GM23248 (cell line): Measurements from ENCODE around the gene EDDM13. TPM values are rescaled to one million over a fixed set of nuclear protein-coding genes. Genes with fewer than 3 reads are reported as not detected.
"Not testable (repeated sequence)": the region's sequence is repeated elsewhere in the genome, so short reads cannot be mapped to it uniquely, and the experiment has no call there.

Source experiments
- DNase-seq: peaks from one replicate; pipeline ENCODE4 v3.0.0-alpha.2; 2015
- H2AFZ ChIP-seq: fragments of 200-600 bp; sonication (generic); 2 replicates; pipeline ENCODE4 v1.6.1; 2016; ENCODE audit warnings: antibody characterized with exemption
- H3F3A ChIP-seq: fragments of 200-600 bp; sonication (generic); 2 replicates; pipeline ENCODE4 v1.6.1; 2016; ENCODE audit warnings: mild to moderate bottlenecking, antibody characterized with exemption, mixed run types; ENCODE audit not compliant: insufficient read depth
- H3K27ac ChIP-seq: fragments of 200-600 bp; sonication (generic); 2 replicates; pipeline ENCODE4 v1.5.1; 2016; ENCODE audit warnings: mild to moderate bottlenecking
- H3K27me3 ChIP-seq: fragments of 200-600 bp; sonication (generic); replicated peaks from 2 replicates; pipeline ENCODE4 v1.6.1; 2016; ENCODE audit warnings: mild to moderate bottlenecking; ENCODE audit not compliant: insufficient read depth
- H3K36me3 ChIP-seq: fragments of 200-600 bp; sonication (generic); 2 replicates; pipeline ENCODE4 v1.6.1; 2016; ENCODE audit warnings: low read depth, mild to moderate bottlenecking
- H3K4me1 ChIP-seq: fragments of 200-600 bp; sonication (generic); 2 replicates; pipeline ENCODE4 v1.6.1; 2016; ENCODE audit warnings: mild to moderate bottlenecking; ENCODE audit not compliant: insufficient read depth
- H3K4me2 ChIP-seq: fragments of 200-600 bp; sonication (generic); one replicate; pipeline ENCODE4 v1.6.1; 2016; ENCODE audit warnings: mild to moderate bottlenecking; ENCODE audit not compliant: unreplicated experiment
- H3K4me3 ChIP-seq: fragments of 200-600 bp; sonication (generic); 2 replicates; pipeline ENCODE4 v1.5.1; 2016; ENCODE audit warnings: mild to moderate bottlenecking
- H3K79me2 ChIP-seq: fragments of 200-600 bp; sonication (generic); 2 replicates; pipeline ENCODE4 v1.6.1; 2016; ENCODE audit warnings: mild to moderate bottlenecking; ENCODE audit not compliant: insufficient read depth
- H3K9ac ChIP-seq: fragments of 200-600 bp; sonication (generic); 2 replicates; pipeline ENCODE4 v1.6.1; 2016; ENCODE audit warnings: mild to moderate bottlenecking
- H3K9me2 ChIP-seq: fragments of 200-600 bp; sonication (generic); 2 replicates; pipeline ENCODE4 v1.6.1; 2016; ENCODE audit warnings: mixed run types, mild to moderate bottlenecking, moderate library complexity; ENCODE audit not compliant: insufficient read depth
- H3K9me3 ChIP-seq: fragments of 200-600 bp; sonication (generic); one replicate; pipeline ENCODE4 v1.6.1; 2017; ENCODE audit warnings: low read depth
- H4K20me1 ChIP-seq: fragments of 200-600 bp; sonication (generic); 2 replicates; pipeline ENCODE4 v1.6.0; 2016; ENCODE audit not compliant: insufficient read depth
- EZH2 ChIP-seq: fragments of 200-600 bp; sonication (generic); IDR thresholded peaks from 2 replicates; pipeline ENCODE4 v1.6.1; 2018; ENCODE audit warnings: antibody characterized with exemption, mild to moderate bottlenecking; ENCODE audit not compliant: insufficient read depth, poor library complexity, severe bottlenecking
- EZH2phosphoT487 ChIP-seq: fragments of 200-600 bp; sonication (generic); IDR thresholded peaks from 2 replicates; pipeline ENCODE4 v1.6.1; 2018; ENCODE audit warnings: antibody characterized with exemption, moderate library complexity, mild to moderate bottlenecking, low read depth; ENCODE audit not compliant: insufficient read depth
- WGBS, 2 experiments: methylation state at CpG; one replicate each; pipeline ENCODE4 v1.1.6; 2015 to 2017; ENCODE audit warnings: low lambda C conversion rate in 2 of 2, low coverage in 1 of 2; ENCODE audit errors: missing lambda C conversion rate in 2 of 2; 5-methylcytosine and 5-hydroxymethylcytosine counted together
- in situ Hi-C: fragments of 300-500 bp; cut with MboI; formaldehyde crosslinking; loops from 2 replicates; pipeline ENCODE4 v1.15.0; 2020
- polyA plus RNA-seq: library from polyadenylated mRNA; unstranded; fragments of >200 nt; fragmentation: Nextera tagmentation; extraction: Ambion mirVana; gene quantifications from 2 replicates; pipeline ENCODE4 v1.2.1, GENCODE V29; 2016
- total RNA-seq: library from RNA; depleted of rRNA; stranded (reverse); fragments of >200 nt; shearing (Covaris generic); gene quantifications from 2 replicates; pipeline ENCODE4 v1.2.3, GENCODE V29; 2014

EDDM13 gene
- total and polyA plus RNA-seq, 2 experiments from 2014 or later: not detected

DNA sequence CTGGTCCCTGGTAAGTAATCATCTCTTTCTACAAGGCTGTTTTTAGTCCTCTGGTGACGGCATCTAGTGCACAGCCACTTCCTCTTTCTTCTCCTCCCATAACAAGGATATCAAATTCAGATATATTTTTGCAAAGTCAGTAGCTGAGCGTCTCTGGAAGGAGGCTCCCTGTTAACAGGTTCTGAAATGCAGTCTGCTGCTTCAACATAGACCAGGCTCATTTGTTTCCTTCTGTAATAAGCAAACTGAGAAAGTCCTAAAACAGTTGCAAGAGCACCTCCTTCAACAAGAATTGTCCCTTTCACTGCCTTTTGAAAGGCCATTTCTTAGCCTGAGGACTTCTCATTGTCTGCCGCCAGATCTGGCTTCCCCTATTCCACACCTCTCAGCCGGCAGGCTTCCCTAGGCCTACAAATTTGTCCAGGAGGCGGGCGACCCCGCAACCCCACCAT is 49.5 kb downstream of the EDDM13 start:
- Histone ChIP-seq H2AFZ (0 out of 2 replicates have a peak overlapping the region, but pooled peaks have one; percentile 14), H3K4me2 (no peak overlapping the region), H3K27ac (no peak overlapping the region), H3K9me3 (no peaks in the 10 kb centered on the region), H4K20me1 (no peaks in the 10 kb centered on the region), H3K27me3 (no peaks in the 10 kb centered on the region), H3K9ac (no peak overlapping the region), H3K9me2 (no peaks in the 10 kb centered on the region), H3F3A (no peaks in the 10 kb centered on the region), H3K4me1 (no peaks in the 10 kb centered on the region), H3K4me3 (no peak overlapping the region), H3K36me3 (no peaks in the 10 kb centered on the region), H3K79me2 (no peaks in the 10 kb centered on the region)
- 53 to 55% methylated on average over 7 of the region's 7 CpGs for WGBS, 2 experiments
- TF ChIP-seq EZH2phosphoT487: no peak
- TF ChIP-seq EZH2: no peak
- in situ Hi-C loops: loop anchor here (10.0 kb wide), 1 partner anchor 247 kb away; no protein-coding TSS in a partner anchor
- no peak for DNase-seq

DNA sequence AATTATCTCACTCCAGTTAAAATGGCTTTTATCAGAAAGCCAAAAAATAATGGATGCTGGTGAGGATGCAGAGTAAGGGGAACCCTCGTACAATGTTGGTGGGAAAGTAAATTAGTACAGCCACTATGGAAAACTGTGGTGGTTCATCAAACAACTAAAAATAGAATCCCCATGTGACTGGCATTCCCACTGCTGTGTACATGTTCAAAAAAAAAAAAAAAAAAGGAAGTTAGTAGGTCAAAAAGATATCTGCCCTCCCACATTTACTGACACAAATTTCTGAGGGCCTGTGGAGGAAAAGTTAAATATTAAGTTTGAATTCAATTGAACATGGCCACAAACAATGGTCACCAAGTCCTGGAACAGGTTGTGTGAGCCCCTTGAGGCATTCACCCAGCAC is 51.9 kb downstream of the EDDM13 start:
- TF ChIP-seq EZH2: no peak
- Histone ChIP-seq H3K4me2 (no peak overlapping the region), H4K20me1 (no peaks in the 10 kb centered on the region), H3K27ac (no peak overlapping the region), H3F3A (no peaks in the 10 kb centered on the region), H3K9me2 (no peaks in the 10 kb centered on the region), H3K79me2 (no peaks in the 10 kb centered on the region), H2AFZ (no peak overlapping the region), H3K4me3 (no peak overlapping the region), H3K9ac (no peak overlapping the region), H3K27me3 (no peaks in the 10 kb centered on the region), H3K9me3 (no peaks in the 10 kb centered on the region), H3K4me1 (no peaks in the 10 kb centered on the region), H3K36me3 (no peaks in the 10 kb centered on the region)
- 17 to 20% methylated on average over 1 of the region's 1 CpG for WGBS, 2 experiments
- DNase-seq: no peak
- in situ Hi-C loops: loop anchor here (10.0 kb wide), 1 partner anchor 250 kb away; no protein-coding TSS in a partner anchor

DNA sequence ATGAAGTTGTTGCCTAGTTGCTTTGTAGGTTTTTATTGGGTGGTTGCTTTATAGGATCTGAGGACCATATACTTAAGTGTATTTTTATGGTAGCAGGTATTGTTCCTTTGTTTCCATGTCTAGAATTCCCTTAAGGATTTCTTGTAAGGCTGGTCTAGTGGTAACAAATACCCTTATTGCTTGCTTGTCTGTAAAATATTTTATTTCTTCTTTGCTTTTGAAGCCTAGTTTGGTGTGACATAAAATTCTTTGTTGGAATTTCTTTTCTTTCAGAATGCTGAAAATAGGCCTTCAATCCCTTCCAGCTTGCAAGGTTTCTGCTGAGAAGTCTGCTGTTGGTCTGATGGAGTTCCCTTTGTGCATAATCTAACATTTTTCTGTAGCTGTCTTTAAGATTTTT is 60.1 kb downstream of the EDDM13 start:
- in situ Hi-C loops: no loop called here
- Histone ChIP-seq H3K4me2 (no peak overlapping the region), H3F3A (no peaks in the 10 kb centered on the region), H3K9me2 (no peaks in the 10 kb centered on the region), H3K9me3 (no peaks in the 10 kb centered on the region), H4K20me1 (no peaks in the 10 kb centered on the region), H3K9ac (no peak overlapping the region), H3K36me3 (no peaks in the 10 kb centered on the region), H3K4me3 (no peak overlapping the region), H3K79me2 (no peaks in the 10 kb centered on the region), H3K27ac (no peak overlapping the region), H2AFZ (no peak overlapping the region), H3K27me3 (no peaks in the 10 kb centered on the region), H3K4me1 (no peaks in the 10 kb centered on the region)
- no peak for DNase-seq
- TF ChIP-seq EZH2: no peak
- no peak for TF ChIP-seq EZH2phosphoT487

DNA sequence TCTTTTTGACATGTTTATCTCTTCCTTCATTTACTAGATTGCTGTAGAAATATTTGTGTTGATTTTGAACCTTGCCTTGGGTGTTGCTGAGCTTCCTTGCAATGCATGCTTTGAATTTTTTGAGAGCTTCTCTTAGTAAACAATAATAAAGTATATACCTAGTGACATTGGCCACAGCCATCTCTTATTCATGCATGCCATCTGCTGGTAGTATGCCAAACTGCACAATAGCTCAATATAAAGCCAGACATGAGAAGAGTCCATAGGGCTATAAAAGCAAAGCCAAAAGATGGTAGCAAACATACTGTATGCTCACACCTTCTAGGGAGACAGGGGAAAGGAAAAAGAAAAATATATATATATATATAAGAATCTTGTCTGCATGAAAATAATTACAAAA is 61.0 kb downstream of the EDDM13 start:
- no peaks in the 10 kb centered on the region for H3K9me3 ChIP-seq
- peak; percentile 75 for DNase-seq
- no peaks in the 10 kb centered on the region for H3F3A ChIP-seq
- no peaks in the 10 kb centered on the region for H3K36me3 ChIP-seq
- H3K9ac ChIP-seq: no peak overlapping the region
- no peaks in the 10 kb centered on the region for H3K79me2 ChIP-seq
- H3K27me3 ChIP-seq: no peaks in the 10 kb centered on the region
- no peak for TF ChIP-seq EZH2phosphoT487
- no peak overlapping the region for H2AFZ ChIP-seq
- no peaks in the 10 kb centered on the region for H3K4me1 ChIP-seq
- in situ Hi-C loops: no loop called here
- no peaks in the 10 kb centered on the region for H4K20me1 ChIP-seq
- H3K27ac ChIP-seq: no peak overlapping the region
- no peaks in the 10 kb centered on the region for H3K9me2 ChIP-seq
- H3K4me2 ChIP-seq: no peak overlapping the region
- H3K4me3 ChIP-seq: no peak overlapping the region

DNA sequence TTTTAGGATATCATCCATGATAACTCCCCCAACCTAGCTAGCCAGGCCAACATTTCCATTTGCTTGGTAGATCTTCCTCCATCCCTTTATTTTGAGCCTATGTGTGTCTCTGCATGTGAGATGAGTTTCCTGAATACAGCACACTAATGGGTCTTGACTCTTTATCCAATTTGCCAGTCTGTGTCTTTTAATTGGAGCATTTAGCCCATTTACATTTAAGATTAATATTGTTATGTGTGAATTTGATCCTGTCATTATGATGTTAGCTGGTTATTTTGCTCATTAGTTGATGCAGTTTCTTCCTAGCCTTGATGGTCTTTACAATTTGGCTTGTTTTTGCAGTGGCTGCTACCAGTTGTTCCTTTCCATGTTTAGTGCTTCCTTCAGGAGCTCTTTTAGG is 62.8 kb downstream of the EDDM13 start:
- H3K79me2 ChIP-seq, H3K9ac ChIP-seq, H3K27me3 ChIP-seq, H3K4me1 ChIP-seq, H3K27ac ChIP-seq, DNase-seq, H3K4me3 ChIP-seq, H2AFZ ChIP-seq, H3K9me2 ChIP-seq, in situ Hi-C loops, H3F3A ChIP-seq, H3K9me3 ChIP-seq, H3K36me3 ChIP-seq, H4K20me1 ChIP-seq, H3K4me2 ChIP-seq: not testable (repeated sequence)

DNA sequence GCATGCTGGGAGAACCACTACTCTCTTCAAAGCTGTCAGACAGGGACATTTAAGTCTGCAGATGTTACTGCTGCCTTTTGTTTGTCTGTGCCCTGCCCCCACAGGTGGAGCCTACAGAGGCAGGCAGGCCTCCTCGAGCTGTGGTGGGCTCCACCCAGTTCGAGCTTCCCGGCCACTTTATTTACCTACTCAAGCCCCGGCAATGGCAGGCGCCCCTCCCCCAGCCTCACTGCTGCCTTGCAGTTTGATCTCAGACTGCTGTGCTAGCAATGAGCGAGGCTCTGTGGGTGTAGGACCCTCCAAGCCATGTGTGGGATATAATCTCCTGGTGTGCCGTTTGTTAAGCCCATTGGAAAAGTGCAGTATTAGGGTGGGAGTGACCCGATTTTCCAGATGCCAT is 64.5 kb downstream of the EDDM13 start:
- H3K9ac ChIP-seq, H3K9me2 ChIP-seq, H3K27me3 ChIP-seq, DNase-seq, H3K4me3 ChIP-seq, H3K27ac ChIP-seq, H3K4me2 ChIP-seq, H2AFZ ChIP-seq, H3F3A ChIP-seq, H4K20me1 ChIP-seq, in situ Hi-C loops, H3K36me3 ChIP-seq, H3K4me1 ChIP-seq, H3K9me3 ChIP-seq, H3K79me2 ChIP-seq: not testable (repeated sequence)
- WGBS, 2 experiments: 48 to 50% methylated on average over 7 to 8 of the region's 8 CpGs

GRCh38 chr19:56339031-56339430 is 66.5 kb downstream of the EDDM13 start:
- in situ Hi-C loops, H3K9me3 ChIP-seq, H3K9me2 ChIP-seq, H3K4me1 ChIP-seq, H3K36me3 ChIP-seq, H3K27ac ChIP-seq, H3K79me2 ChIP-seq, DNase-seq, H4K20me1 ChIP-seq, H3K4me2 ChIP-seq, H3K4me3 ChIP-seq, H3K9ac ChIP-seq, H3F3A ChIP-seq, H3K27me3 ChIP-seq, H2AFZ ChIP-seq: not testable (repeated sequence)
- WGBS, 2 experiments: 94% methylated on average over 8 of the region's 10 CpGs
